Vagina (tissue), 2 donors: ENCODE measurements around the gene PDCD1.
"Not testable (repeated sequence)": the region's sequence is repeated elsewhere in the genome, so short reads cannot be mapped to it uniquely, and the experiment has no call there.

ENCODE experiments used
- POLR2AphosphoS5 ChIP-seq, 2 donors: sonication (generic); formaldehyde crosslinking; IDR thresholded peaks; one replicate each; pipeline ENCODE4 v1.9.0; 2017; ENCODE audit warnings: antibody characterized with exemption in 2 of 2, mild to moderate bottlenecking in 2 of 2, low read depth in 1 of 2; ENCODE audit not compliant: insufficient read depth in 1 of 2
- TF ChIP-seq, protein P1 (sequence below), 3 experiments: fragments of 450-650 bp in 2 of 3; fragments of 200-600 bp in 1 of 3; sonication (generic) in 1 of 3; IDR thresholded peaks; one replicate each; pipeline ENCODE4 v1.5.1; 2017 to 2019; ENCODE audit warnings: antibody characterized with exemption in 3 of 3, mild to moderate bottlenecking in 2 of 3, moderate library complexity in 2 of 3

DNA sequence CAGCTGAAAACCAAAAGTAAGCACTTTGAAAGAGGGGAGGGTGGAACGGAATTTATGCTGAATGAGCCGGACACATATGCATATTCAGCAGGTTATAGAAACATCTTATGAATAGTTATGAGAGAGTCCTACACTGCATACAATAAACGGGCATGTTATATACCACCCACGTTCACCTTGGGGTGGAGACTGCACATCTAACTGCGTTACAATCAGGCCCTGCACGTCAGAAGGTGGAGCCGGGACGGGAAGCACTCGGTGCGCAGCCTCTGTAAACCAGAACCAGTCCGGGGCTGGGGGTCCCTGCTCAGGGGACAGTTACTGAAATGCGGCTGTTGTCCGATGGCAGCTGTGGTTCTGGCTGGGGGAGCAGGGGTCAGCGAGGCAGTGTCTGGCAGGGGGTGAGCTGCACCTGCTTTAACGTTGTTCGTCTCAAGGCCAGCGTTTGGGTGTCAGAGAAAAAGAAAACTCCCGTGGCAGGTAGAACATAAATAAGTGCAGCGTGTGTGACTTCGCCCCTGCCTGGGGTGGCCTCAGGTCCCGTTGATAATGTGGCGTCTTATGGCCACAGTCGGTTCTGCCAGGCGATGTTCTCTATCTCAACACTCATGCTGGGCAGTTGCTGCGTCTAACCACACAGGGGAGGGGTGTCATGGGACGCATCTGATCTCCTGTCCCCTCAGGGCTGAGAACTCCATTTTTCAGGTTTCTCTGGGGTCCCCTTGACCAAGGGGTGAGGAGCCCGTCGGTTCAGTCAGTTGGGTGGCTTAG, 24.8 kb downstream of the PDCD1 start:
- TF ChIP-seq, protein P1, sequence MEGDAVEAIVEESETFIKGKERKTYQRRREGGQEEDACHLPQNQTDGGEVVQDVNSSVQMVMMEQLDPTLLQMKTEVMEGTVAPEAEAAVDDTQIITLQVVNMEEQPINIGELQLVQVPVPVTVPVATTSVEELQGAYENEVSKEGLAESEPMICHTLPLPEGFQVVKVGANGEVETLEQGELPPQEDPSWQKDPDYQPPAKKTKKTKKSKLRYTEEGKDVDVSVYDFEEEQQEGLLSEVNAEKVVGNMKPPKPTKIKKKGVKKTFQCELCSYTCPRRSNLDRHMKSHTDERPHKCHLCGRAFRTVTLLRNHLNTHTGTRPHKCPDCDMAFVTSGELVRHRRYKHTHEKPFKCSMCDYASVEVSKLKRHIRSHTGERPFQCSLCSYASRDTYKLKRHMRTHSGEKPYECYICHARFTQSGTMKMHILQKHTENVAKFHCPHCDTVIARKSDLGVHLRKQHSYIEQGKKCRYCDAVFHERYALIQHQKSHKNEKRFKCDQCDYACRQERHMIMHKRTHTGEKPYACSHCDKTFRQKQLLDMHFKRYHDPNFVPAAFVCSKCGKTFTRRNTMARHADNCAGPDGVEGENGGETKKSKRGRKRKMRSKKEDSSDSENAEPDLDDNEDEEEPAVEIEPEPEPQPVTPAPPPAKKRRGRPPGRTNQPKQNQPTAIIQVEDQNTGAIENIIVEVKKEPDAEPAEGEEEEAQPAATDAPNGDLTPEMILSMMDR (IDR thresholded peaks at IDR 0.05), result not testable (repeated sequence)
- not testable (repeated sequence) for TF ChIP-seq POLR2AphosphoS5 (IDR thresholded peaks at IDR 0.05; ENCODE audit: insufficient read depth in 1 of 2, low read depth in 1 of 2)
